GM12878 (cell line): Measurements from ENCODE around the gene LRRC51. TPM values are rescaled to one million over a fixed set of nuclear protein-coding genes. Genes with fewer than 3 reads are reported as not detected.

Experiments
- ATAC-seq: fragments of 200-7000 bp; cut with Tn5 transposase; 3 replicates; pipeline ENCODE4 v1.9.1; 2020; ENCODE audit warnings: mild to moderate bottlenecking, moderate library complexity
- BruUV-seq: library from RNA; stranded (reverse); fragments of 400-500 nt; replicated peaks from 2 replicates; lab custom pipeline; 2021; lab: Mats Ljungman, UMichigan
- CTCF ChIA-PET: fragments of 300-600 bp; sonication (Branson Sonifier 250); formaldehyde crosslinking; extraction: SDS; loops from one replicate; lab custom pipeline; 2021; ENCODE audit warnings: inconsistent platforms; lab: Yijun Ruan, JAX
- POLR2A ChIA-PET: fragments of 350-600 bp; formaldehyde crosslinking; extraction: SDS; loops from one replicate; lab custom pipeline; 2021; ENCODE audit warnings: inconsistent platforms; lab: Charles Lee
- RAD21 ChIA-PET: fragments of 300-600 bp; sonication (Branson Sonifier 250); formaldehyde crosslinking; loops from one replicate; lab custom pipeline; 2023; ENCODE audit warnings: antibody characterized with exemption; ENCODE audit not compliant: unreplicated experiment; lab: Charles Lee
- SMC1A ChIA-PET: fragments of 300-600 bp; sonication (Branson Sonifier 250); formaldehyde crosslinking; loops from one replicate; lab custom pipeline; 2023; ENCODE audit not compliant: unreplicated experiment, uncharacterized antibody; lab: Charles Lee
- DNase-seq: peaks from one replicate; pipeline ENCODE4 v3.0.0-alpha.2; 2011; ENCODE audit warnings: low read depth, low spot score
- FAIRE-seq: peaks from 3 replicates; lab custom pipeline; 2011; peaks lifted over from hg19 to GRCh38; lab: Jason Lieb, UNC
- H2AFZ ChIP-seq: 2 replicates; pipeline ENCODE4 v1.6.0; 2011; ENCODE audit warnings: low read depth, low read length, control low read depth; ENCODE audit not compliant: control insufficient read depth
- H3K27ac ChIP-seq: 2 replicates; pipeline ENCODE4 v1.5.1; 2011; ENCODE audit warnings: control low read depth; ENCODE audit not compliant: control insufficient read depth, insufficient read depth
- H3K27me3 ChIP-seq, 2 experiments: replicated peaks in 1 of 2; 2 replicates each; pipeline versions ENCODE4 v1.6.0 to v1.6.1; 2011; ENCODE audit warnings: low read length in 1 of 2; ENCODE audit not compliant: control insufficient read depth in 2 of 2, insufficient read depth in 2 of 2
- H3K36me3 ChIP-seq, 2 experiments: 2 replicates each; pipeline ENCODE4 v1.5.1; 2011; ENCODE audit warnings: low read length in 1 of 2; ENCODE audit not compliant: control insufficient read depth in 2 of 2, insufficient read depth in 2 of 2
- H3K4me1 ChIP-seq: 2 replicates; pipeline ENCODE4 v1.6.1; 2011; ENCODE audit warnings: mild to moderate bottlenecking, low read length, moderate library complexity, mixed read lengths; ENCODE audit not compliant: control insufficient read depth, insufficient read depth
- H3K4me2 ChIP-seq: 2 replicates; pipeline ENCODE4 v1.6.0; 2011; ENCODE audit warnings: control low read depth; ENCODE audit not compliant: control insufficient read depth, insufficient read depth
- H3K4me3 ChIP-seq: fragments of 200-600 bp; sonication (generic); 2 replicates; pipeline ENCODE4 v1.5.1; 2016
- H3K79me2 ChIP-seq: 2 replicates; pipeline ENCODE4 v1.6.0; 2011; ENCODE audit warnings: low read length; ENCODE audit not compliant: control insufficient read depth, insufficient read depth
- H3K9ac ChIP-seq: 2 replicates; pipeline ENCODE4 v1.8.0; 2011; ENCODE audit warnings: low read length, control low read depth, mixed read lengths; ENCODE audit not compliant: control insufficient read depth, insufficient read depth
- H3K9me3 ChIP-seq: replicated peaks from 3 replicates; pipeline ENCODE4 v1.5.1; 2011; ENCODE audit warnings: mild to moderate bottlenecking, low read length; ENCODE audit not compliant: control insufficient read depth, insufficient read depth
- H4K20me1 ChIP-seq: 2 replicates; pipeline ENCODE4 v1.6.0; 2011; ENCODE audit not compliant: control insufficient read depth, insufficient read depth
- BMI1 ChIP-seq: fragments of 450-650 bp; IDR thresholded peaks from 2 replicates; pipeline ENCODE4 v1.6.1; 2016; ENCODE audit warnings: mild to moderate bottlenecking, moderate library complexity, borderline replicate concordance
- CHD1 ChIP-seq: IDR thresholded peaks from 2 replicates; pipeline ENCODE4 v1.6.1; 2012; ENCODE audit warnings: low read depth, low read length, improper control_type of control experiment
- EZH2 ChIP-seq: IDR thresholded peaks from 2 replicates; pipeline ENCODE4 v1.6.1; 2012; ENCODE audit warnings: low read depth, mild to moderate bottlenecking, control low read depth, inconsistent platforms, low read length, borderline replicate concordance; ENCODE audit not compliant: control insufficient read depth
- FOS ChIP-seq: IDR thresholded peaks from 3 replicates; pipeline ENCODE4 v1.6.1; 2011; ENCODE audit warnings: borderline replicate concordance; ENCODE audit not compliant: insufficient read length; ENCODE audit errors: extremely low read depth
- FOXK2 ChIP-seq: fragments of 450-650 bp; IDR thresholded peaks from 2 replicates; pipeline ENCODE4 v1.6.1; 2017; ENCODE audit warnings: mild to moderate bottlenecking, moderate library complexity
- MYB ChIP-seq: fragments of 150-350 bp; IDR thresholded peaks from 2 replicates; pipeline ENCODE4 v1.6.1; 2014; ENCODE audit warnings: mild to moderate bottlenecking, low read depth, low read length, borderline replicate concordance
- NR2F1 ChIP-seq: fragments of 450-650 bp; conservative IDR thresholded peaks from 2 replicates; pipeline ENCODE4 v1.6.1; 2017; ENCODE audit warnings: mild to moderate bottlenecking
- RELA ChIP-seq: fragments of 450-650 bp; IDR thresholded peaks from 2 replicates; pipeline ENCODE4 v1.8.0; 2014; ENCODE audit warnings: borderline replicate concordance; ENCODE audit not compliant: partially characterized antibody
- SUZ12 ChIP-seq: fragments of 200-600 bp; sonication (generic); IDR thresholded peaks from one replicate; pipeline ENCODE4 v1.6.1; 2018; ENCODE audit warnings: antibody characterized with exemption, mild to moderate bottlenecking; ENCODE audit not compliant: unreplicated experiment
- TARDBP ChIP-seq: IDR thresholded peaks from 2 replicates; pipeline ENCODE4 v1.6.1; 2016; ENCODE audit warnings: borderline replicate concordance
- WRNIP1 ChIP-seq: IDR thresholded peaks from 2 replicates; pipeline ENCODE4 v1.6.1; 2011; ENCODE audit warnings: low read depth, low read length, improper control_type of control experiment, borderline replicate concordance
- WGBS: methylation state at CpG from one replicate; pipeline ENCODE4 v1.1.6; 2016; ENCODE audit warnings: low lambda C conversion rate; ENCODE audit not compliant: insufficient replicate concordance, insufficient coverage; ENCODE audit errors: missing lambda C conversion rate; 5-methylcytosine and 5-hydroxymethylcytosine counted together
- in situ Hi-C: fragments of 300-500 bp; cut with MboI; formaldehyde crosslinking; loops from 9 replicates; pipeline ENCODE4 v1.14.3; 2018; ENCODE audit warnings: mixed read lengths
- intact Hi-C: fragments of 100-400 bp; cut with micrococcal nuclease; formaldehyde crosslinking; loops from one replicate; pipeline ENCODE4 v1.14.2; 2022; ENCODE audit not compliant: unreplicated experiment
- polyA plus RNA-seq, 11 experiments: library from polyadenylated mRNA; depleted of rRNA in 4 of 11; unstranded in 6 of 11; stranded (reverse) in 5 of 11; fragments of >200 nt; fragmentation: Nextera tagmentation in 4 of 11; fragmentation: Illumina TruSeq in 1 of 11; extraction: Ambion mirVana in 4 of 11; extraction: Trizol in 1 of 11; gene quantifications; 1 replicate in 1 of 11; 2 replicates in 10 of 11; pipeline versions ENCODE4 v1.2.1 to v1.2.3, GENCODE V29; 2011 to 2016; ENCODE audit warnings: inconsistent platforms in 2 of 11, missing spikeins in 2 of 11, low read depth in 1 of 11
- total RNA-seq, 4 experiments: library from RNA; depleted of rRNA in 3 of 4; stranded (reverse); fragments of >200 nt in 3 of 4; fragmentation: Illumina TruSeq in 1 of 4; extraction: Trizol in 1 of 4; gene quantifications; 2 replicates each; pipeline versions ENCODE4 v1.2.1 to v1.2.3, GENCODE V29; 2013 to 2021
- TF ChIP-seq, protein P1 (sequence below): fragments of 450-650 bp; IDR thresholded peaks from 2 replicates; pipeline ENCODE4 v1.6.1; 2017; ENCODE audit warnings: antibody characterized with exemption, mild to moderate bottlenecking, moderate library complexity
- TF ChIP-seq, protein P2 (sequence below): fragments of 450-650 bp; IDR thresholded peaks from 2 replicates; pipeline ENCODE4 v1.6.1; 2018; ENCODE audit warnings: borderline replicate concordance, mild to moderate bottlenecking; ENCODE audit not compliant: partially characterized antibody
- TF ChIP-seq, protein P3 (sequence below): fragments of 450-650 bp; IDR thresholded peaks from 2 replicates; pipeline ENCODE4 v1.6.1; 2017; ENCODE audit warnings: low read depth, mild to moderate bottlenecking, moderate library complexity

Gene LRRC51
- total and polyA plus RNA-seq, 10 of the 15 experiments (the other 5 are each of a cell fraction or from before 2014, with no cell fraction given): 2.6 to 8.6 (median 5.4) TPM

DNA sequence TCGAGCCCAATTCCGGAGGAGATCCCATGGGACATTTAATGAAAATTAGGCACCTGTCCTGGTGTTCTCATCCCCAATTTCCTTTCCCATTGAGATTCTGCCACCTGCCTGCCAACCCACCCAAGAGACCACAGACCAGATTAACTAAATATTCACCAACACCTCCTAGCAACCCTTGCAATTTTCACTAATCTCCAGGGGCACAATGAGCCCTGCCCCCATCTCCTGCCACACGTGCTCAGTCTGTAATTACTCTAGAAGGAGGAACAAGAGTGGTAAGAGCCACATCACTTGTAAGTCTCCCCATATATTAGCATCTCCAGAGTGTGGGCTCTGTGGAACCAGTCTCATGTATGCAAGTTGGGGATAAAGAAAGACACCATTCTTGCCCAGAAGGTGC is 44.0 kb upstream of the LRRC51 start (continued):
- TF ChIP-seq, protein P1, sequence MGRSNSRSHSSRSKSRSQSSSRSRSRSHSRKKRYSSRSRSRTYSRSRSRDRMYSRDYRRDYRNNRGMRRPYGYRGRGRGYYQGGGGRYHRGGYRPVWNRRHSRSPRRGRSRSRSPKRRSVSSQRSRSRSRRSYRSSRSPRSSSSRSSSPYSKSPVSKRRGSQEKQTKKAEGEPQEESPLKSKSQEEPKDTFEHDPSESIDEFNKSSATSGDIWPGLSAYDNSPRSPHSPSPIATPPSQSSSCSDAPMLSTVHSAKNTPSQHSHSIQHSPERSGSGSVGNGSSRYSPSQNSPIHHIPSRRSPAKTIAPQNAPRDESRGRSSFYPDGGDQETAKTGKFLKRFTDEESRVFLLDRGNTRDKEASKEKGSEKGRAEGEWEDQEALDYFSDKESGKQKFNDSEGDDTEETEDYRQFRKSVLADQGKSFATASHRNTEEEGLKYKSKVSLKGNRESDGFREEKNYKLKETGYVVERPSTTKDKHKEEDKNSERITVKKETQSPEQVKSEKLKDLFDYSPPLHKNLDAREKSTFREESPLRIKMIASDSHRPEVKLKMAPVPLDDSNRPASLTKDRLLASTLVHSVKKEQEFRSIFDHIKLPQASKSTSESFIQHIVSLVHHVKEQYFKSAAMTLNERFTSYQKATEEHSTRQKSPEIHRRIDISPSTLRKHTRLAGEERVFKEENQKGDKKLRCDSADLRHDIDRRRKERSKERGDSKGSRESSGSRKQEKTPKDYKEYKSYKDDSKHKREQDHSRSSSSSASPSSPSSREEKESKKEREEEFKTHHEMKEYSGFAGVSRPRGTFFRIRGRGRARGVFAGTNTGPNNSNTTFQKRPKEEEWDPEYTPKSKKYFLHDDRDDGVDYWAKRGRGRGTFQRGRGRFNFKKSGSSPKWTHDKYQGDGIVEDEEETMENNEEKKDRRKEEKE: no peak
- no peak for TF ChIP-seq BMI1
- no peak for TF ChIP-seq NR2F1
- no peak for TF ChIP-seq MYB

DNA sequence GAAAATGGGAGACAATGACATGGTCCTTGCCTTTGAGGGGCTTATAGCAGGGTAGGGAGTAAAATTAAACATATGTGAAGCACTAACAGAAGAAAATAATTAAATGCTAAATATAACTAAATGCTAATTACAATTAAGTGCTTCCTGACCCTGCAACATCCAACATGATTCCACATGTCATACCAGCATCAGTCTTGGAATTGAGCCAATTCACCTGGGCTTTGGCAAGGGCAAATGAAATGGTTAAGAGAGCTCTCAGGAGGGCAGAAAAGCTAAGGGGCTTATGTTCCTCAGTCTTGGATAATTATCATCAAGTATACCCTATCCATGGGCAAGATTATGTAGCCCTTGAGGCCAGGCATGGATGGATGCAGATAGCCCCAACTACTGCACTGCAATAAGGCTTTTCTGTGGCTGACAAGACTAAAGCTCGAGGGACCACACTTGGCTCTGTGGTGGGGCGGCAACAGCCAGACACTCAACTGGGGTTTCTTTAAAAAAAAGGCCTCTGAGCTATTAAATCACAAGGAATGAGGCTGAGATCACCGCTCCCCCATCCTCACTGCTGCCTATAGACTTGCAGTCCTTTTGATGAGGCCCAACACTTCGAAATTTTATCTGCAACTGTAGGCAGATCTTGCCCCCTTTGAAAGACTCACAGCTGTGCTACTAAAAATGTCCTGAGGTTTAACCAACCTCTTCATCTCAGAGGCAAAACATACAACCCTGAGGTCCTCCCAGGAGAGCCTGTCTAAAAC is 42.9 kb upstream of the LRRC51 start:
- in situ Hi-C loops (no loop called here), intact Hi-C loops (no loop called here)
- DNase-seq (no peak), ATAC-seq (no peak), FAIRE-seq (no peak)
- ChIA-PET POLR2A (interaction anchor here (0.9 to 3.9 kb wide), 12 partner anchors 9 to 107 kb away, joined by 3 to 15 read pairs (median 4); no protein-coding TSS in a partner anchor), CTCF (interaction anchor here (0.5 to 4.4 kb wide), 13 partner anchors 11 to 268 kb away, joined by 3 to 63 read pairs (median 5); no protein-coding TSS in a partner anchor), SMC1A (interaction anchor here (0.7 to 4.3 kb wide), 13 partner anchors 8 to 75 kb away, joined by 3 to 48 read pairs (median 8); partner anchors contain the start of gene ANAPC15), RAD21 (interaction anchor here (1.0 to 4.7 kb wide), 9 partner anchors 12 to 74 kb away, joined by 3 to 46 read pairs (median 9); partner anchors contain the start of gene ANAPC15)
- H3K9me3 ChIP-seq: no peaks in the 10 kb centered on the region
- peak overlapping the region; percentile 71 for H3K27ac ChIP-seq
- H4K20me1 ChIP-seq: no peaks in the 10 kb centered on the region
- peaks cover 2 to 21% of the 10 kb centered on the region in 2 experiments for H3K36me3 ChIP-seq
- peak overlapping the region; percentile 88 for H3K4me2 ChIP-seq
- H3K9ac ChIP-seq: peak overlapping the region; percentile 82
- H3K27me3 ChIP-seq: no peaks in the 10 kb centered on the region
- H3K4me3 ChIP-seq: peak overlapping the region; percentile 65
- H3K4me1 ChIP-seq: peaks cover 35% of the 10 kb centered on the region
- peaks cover 68% of the 10 kb centered on the region for H3K79me2 ChIP-seq
- no peak overlapping the region for H2AFZ ChIP-seq
- no TSS peak for BruUV-seq
- 2% methylated on average over 4 of the region's 4 CpGs for WGBS
- TF ChIP-seq TARDBP: no peak
- no peak for TF ChIP-seq CHD1
- no peak for TF ChIP-seq RELA
- TF ChIP-seq NR2F1: no peak
- TF ChIP-seq, protein P2, sequence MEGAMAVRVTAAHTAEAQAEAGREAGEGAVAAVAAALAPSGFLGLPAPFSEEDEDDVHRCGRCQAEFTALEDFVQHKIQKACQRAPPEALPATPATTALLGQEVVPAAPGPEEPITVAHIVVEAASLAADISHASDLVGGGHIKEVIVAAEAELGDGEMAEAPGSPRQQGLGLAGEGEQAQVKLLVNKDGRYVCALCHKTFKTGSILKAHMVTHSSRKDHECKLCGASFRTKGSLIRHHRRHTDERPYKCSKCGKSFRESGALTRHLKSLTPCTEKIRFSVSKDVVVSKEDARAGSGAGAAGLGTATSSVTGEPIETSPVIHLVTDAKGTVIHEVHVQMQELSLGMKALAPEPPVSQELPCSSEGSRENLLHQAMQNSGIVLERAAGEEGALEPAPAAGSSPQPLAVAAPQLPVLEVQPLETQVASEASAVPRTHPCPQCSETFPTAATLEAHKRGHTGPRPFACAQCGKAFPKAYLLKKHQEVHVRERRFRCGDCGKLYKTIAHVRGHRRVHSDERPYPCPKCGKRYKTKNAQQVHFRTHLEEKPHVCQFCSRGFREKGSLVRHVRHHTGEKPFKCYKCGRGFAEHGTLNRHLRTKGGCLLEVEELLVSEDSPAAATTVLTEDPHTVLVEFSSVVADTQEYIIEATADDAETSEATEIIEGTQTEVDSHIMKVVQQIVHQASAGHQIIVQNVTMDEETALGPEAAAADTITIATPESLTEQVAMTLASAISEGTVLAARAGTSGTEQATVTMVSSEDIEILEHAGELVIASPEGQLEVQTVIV: no peak
- no peak for TF ChIP-seq FOXK2
- no peak for TF ChIP-seq FOS
- TF ChIP-seq, protein P3, sequence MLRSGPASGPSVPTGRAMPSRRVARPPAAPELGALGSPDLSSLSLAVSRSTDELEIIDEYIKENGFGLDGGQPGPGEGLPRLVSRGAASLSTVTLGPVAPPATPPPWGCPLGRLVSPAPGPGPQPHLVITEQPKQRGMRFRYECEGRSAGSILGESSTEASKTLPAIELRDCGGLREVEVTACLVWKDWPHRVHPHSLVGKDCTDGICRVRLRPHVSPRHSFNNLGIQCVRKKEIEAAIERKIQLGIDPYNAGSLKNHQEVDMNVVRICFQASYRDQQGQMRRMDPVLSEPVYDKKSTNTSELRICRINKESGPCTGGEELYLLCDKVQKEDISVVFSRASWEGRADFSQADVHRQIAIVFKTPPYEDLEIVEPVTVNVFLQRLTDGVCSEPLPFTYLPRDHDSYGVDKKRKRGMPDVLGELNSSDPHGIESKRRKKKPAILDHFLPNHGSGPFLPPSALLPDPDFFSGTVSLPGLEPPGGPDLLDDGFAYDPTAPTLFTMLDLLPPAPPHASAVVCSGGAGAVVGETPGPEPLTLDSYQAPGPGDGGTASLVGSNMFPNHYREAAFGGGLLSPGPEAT: no peak
- TF ChIP-seq EZH2: no peak
- no peak for TF ChIP-seq SUZ12
- TF ChIP-seq WRNIP1: no peak
